CD4-positive, alpha-beta memory T cell (primary cell): ENCODE data around the gene SDHAF3. TPM values are rescaled to one million over a fixed set of nuclear protein-coding genes. Genes with fewer than 3 reads are reported as not detected.

Experiments used
- CTCF ChIA-PET: fragments of 350-600 bp; sonication (Branson Sonifier 250); formaldehyde crosslinking; loops from one replicate; lab custom pipeline; 2021; ENCODE audit warnings: inconsistent platforms; ENCODE audit not compliant: partially characterized antibody; lab: Charles Lee
- POLR2A ChIA-PET: fragments of 350-600 bp; sonication (Branson Sonifier 250); formaldehyde crosslinking; loops from one replicate; lab custom pipeline; 2021; ENCODE audit not compliant: partially characterized antibody; lab: Charles Lee
- DNase-seq, 5 donors: peaks; one replicate each; pipeline versions ENCODE4 v3.0.0 to v3.0.0-alpha.2; 2020 to 2022; ENCODE audit warnings: mixed read lengths in 1 of 5
- H3K27ac ChIP-seq: one replicate; pipeline ENCODE4 v1.7.0; 2013; ENCODE audit warnings: low read depth, low read length
- H3K27me3 ChIP-seq: 2 replicates; pipeline ENCODE4 v1.7.0; 2013; ENCODE audit warnings: mild to moderate bottlenecking, low read length, moderate library complexity; ENCODE audit not compliant: insufficient read depth
- H3K36me3 ChIP-seq: 2 replicates; pipeline ENCODE4 v1.7.0; 2013; ENCODE audit warnings: mild to moderate bottlenecking, low read length, moderate library complexity; ENCODE audit not compliant: insufficient read depth
- H3K4me1 ChIP-seq: 2 replicates; pipeline ENCODE4 v1.7.0; 2013; ENCODE audit warnings: mild to moderate bottlenecking, low read length, moderate library complexity; ENCODE audit not compliant: insufficient read depth
- H3K4me3 ChIP-seq, 2 donors: one replicate each; pipeline ENCODE4 v1.7.0; 2013; ENCODE audit warnings: low read length in 2 of 2, mild to moderate bottlenecking in 1 of 2
- H3K9me3 ChIP-seq, 2 donors: one replicate each; pipeline ENCODE4 v1.7.0; 2013; ENCODE audit warnings: low read length in 2 of 2, control low read depth in 1 of 2; ENCODE audit not compliant: control insufficient read depth in 1 of 2
- H3K27ac Mint-ChIP-seq, 7 donors: one replicate each; pipeline ENCODE4 v1.8.0; 2020 to 2021; ENCODE audit warnings: mixed read lengths in 7 of 7, mild to moderate bottlenecking in 6 of 7, inconsistent platforms in 3 of 7, moderate library complexity in 3 of 7
- H3K27me3 Mint-ChIP-seq, 2 donors: one replicate each; pipeline ENCODE4 v1.8.0; 2020 to 2021; ENCODE audit warnings: mixed read lengths in 2 of 2
- H3K36me3 Mint-ChIP-seq, 2 donors: one replicate each; pipeline ENCODE4 v1.8.0; 2020 to 2021; ENCODE audit warnings: mixed read lengths in 2 of 2, inconsistent platforms in 1 of 2, mild to moderate bottlenecking in 1 of 2
- H3K4me1 Mint-ChIP-seq, 4 donors: one replicate each; pipeline ENCODE4 v1.8.0; 2020 to 2021; ENCODE audit warnings: mixed read lengths in 4 of 4, mild to moderate bottlenecking in 1 of 4
- H3K4me3 Mint-ChIP-seq, 8 donors: one replicate each; pipeline ENCODE4 v1.8.0; 2020 to 2021; ENCODE audit warnings: mixed read lengths in 8 of 8, mild to moderate bottlenecking in 7 of 8, moderate library complexity in 6 of 8, inconsistent platforms in 3 of 8
- H3K9me3 Mint-ChIP-seq, 8 donors: one replicate each; pipeline ENCODE4 v1.8.0; 2020 to 2021; ENCODE audit warnings: mixed read lengths in 8 of 8, mild to moderate bottlenecking in 5 of 8, inconsistent platforms in 3 of 8, moderate library complexity in 1 of 8
- intact Hi-C: fragments of 100-400 bp; cut with micrococcal nuclease; formaldehyde crosslinking; loops from one replicate; pipeline ENCODE4 v1.15.1; 2023
- polyA plus RNA-seq, 2 donors: library from polyadenylated mRNA; unstranded; fragments of 300-500 nt; fragmentation: Illumina TruSeq; gene quantifications; one replicate each; pipeline ENCODE4 v1.2.3, GENCODE V29; 2021
- total RNA-seq, 2 experiments: library from RNA; stranded (reverse); gene quantifications; one replicate each; pipeline ENCODE4 v1.2.3, GENCODE V29; 2021

The SDHAF3 gene
- total and polyA plus RNA-seq, 4 experiments from 2014 or later, result 10.8 to 64.9 (median 25.9) TPM

DNA sequence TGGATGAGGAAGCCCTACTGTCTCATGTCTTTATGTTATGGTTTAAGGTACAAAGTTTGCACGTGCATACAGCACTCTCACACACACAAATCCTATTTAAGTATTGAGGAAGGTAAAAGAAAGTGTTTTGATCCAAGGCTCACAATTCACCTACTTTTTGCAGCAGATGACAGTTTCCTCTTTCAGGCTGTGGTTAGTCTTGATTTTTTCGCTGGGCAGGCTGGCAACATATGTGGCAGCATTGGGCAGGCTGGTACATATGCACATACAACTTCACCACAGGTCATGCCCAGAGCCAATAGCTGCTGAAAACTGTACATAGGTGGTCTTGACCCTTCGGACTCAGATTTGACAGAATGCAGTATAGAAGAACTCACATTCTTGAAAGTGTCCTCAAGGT is 29.1 kb upstream of the SDHAF3 start:
- H3K36me3 ChIP-seq, result no peaks in the 10 kb centered on the region
- H3K4me1 ChIP-seq, result no peaks in the 10 kb centered on the region
- Mint-ChIP-seq H3K4me3 (no peak overlapping the region), H3K36me3 (no peaks in the 10 kb centered on the region), H3K27me3 (peaks cover 25 to 27% of the 10 kb centered on the region in 2 donors), H3K9me3 (peaks cover 0 to 3% (median 0%) of the 10 kb centered on the region in 8 donors), H3K4me1 (no peaks in the 10 kb centered on the region), H3K27ac (no peak overlapping the region)
- peaks cover 12% of the 10 kb centered on the region for H3K27me3 ChIP-seq
- ChIA-PET POLR2A (no interaction called here), CTCF (no interaction called here)
- intact Hi-C loops, result no loop called here
- no peak overlapping the region for H3K4me3 ChIP-seq
- no peaks in the 10 kb centered on the region for H3K9me3 ChIP-seq
- DNase-seq, result no peak
- no peak overlapping the region for H3K27ac ChIP-seq

DNA sequence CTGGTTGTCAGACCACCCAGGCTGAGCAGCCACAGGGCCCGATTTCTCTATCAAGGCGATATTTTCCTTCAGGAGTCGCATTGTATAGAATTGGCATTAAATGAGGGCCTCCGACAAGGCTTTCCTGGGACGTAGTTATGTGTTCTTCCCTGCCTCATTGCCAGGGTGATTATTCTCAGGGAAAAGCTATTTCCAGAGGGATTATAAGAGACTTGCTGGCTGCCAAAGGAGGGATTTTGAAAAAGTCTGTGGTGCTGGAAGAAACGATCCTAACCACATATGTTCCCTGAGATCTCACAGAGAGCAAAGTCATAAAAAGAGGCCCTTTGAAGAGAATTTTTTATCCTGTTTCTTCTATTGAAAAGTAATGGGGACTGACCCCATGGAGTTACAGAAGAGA is 27.7 kb upstream of the SDHAF3 start:
- Mint-ChIP-seq H3K4me3 (no peak overlapping the region), H3K9me3 (peaks cover 0 to 2% (median 0%) of the 10 kb centered on the region in 8 donors), H3K4me1 (no peaks in the 10 kb centered on the region), H3K27ac (no peak overlapping the region), H3K27me3 (peaks cover 23 to 26% of the 10 kb centered on the region in 2 donors), H3K36me3 (no peaks in the 10 kb centered on the region)
- ChIA-PET CTCF (no interaction called here), POLR2A (no interaction called here)
- Histone ChIP-seq H3K36me3 (no peaks in the 10 kb centered on the region), H3K27ac (no peak overlapping the region), H3K4me1 (no peaks in the 10 kb centered on the region), H3K9me3 (no peaks in the 10 kb centered on the region), H3K4me3 (no peak overlapping the region), H3K27me3 (peaks cover 12% of the 10 kb centered on the region)
- intact Hi-C loops, result no loop called here
- DNase-seq, result no peak

DNA sequence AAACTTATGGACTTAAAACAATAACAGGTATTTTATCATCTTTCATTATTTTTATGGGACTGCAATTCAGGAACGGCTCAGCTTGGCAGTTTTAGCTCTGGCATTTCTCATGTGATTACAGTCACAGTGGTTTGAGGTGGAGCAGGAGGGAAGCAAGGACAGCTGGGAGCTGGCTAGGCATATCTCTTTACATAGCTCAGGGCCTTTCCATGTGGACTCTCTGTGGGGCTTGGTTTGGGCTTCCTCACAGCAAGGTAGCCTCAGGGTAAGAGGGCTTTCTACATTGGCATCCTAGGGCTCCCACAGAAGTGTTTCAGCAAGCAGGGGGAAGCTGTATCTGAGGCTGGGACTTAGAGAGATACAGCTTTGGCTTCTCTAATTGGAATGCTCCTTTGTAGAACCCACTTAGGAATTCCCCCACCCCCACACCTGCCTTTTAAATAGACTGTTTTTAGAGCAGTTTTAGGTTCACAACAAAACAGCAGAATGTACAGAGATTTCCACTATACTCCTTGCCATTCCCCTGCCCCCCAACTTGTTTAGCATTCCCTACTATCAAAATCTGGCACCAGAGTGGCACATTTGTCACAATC is 26.6 kb upstream of the SDHAF3 start:
- Mint-ChIP-seq H3K4me1 (no peaks in the 10 kb centered on the region), H3K4me3 (no peak overlapping the region), H3K9me3 (no peaks in the 10 kb centered on the region), H3K27ac (no peak overlapping the region), H3K36me3 (no peaks in the 10 kb centered on the region), H3K27me3 (peaks cover 19 to 25% of the 10 kb centered on the region in 2 donors)
- CTCF ChIA-PET, result interaction anchor here (1.0 kb wide), 1 partner anchor 15 kb away, joined by 3 read pairs; no protein-coding TSS in a partner anchor
- intact Hi-C loops, result no loop called here
- Histone ChIP-seq H3K36me3 (no peaks in the 10 kb centered on the region), H3K4me3 (no peak overlapping the region), H3K9me3 (no peaks in the 10 kb centered on the region), H3K27me3 (peaks cover 12% of the 10 kb centered on the region), H3K4me1 (no peaks in the 10 kb centered on the region), H3K27ac (no peak overlapping the region)
- DNase-seq, result no peak
- POLR2A ChIA-PET, result no interaction called here

DNA sequence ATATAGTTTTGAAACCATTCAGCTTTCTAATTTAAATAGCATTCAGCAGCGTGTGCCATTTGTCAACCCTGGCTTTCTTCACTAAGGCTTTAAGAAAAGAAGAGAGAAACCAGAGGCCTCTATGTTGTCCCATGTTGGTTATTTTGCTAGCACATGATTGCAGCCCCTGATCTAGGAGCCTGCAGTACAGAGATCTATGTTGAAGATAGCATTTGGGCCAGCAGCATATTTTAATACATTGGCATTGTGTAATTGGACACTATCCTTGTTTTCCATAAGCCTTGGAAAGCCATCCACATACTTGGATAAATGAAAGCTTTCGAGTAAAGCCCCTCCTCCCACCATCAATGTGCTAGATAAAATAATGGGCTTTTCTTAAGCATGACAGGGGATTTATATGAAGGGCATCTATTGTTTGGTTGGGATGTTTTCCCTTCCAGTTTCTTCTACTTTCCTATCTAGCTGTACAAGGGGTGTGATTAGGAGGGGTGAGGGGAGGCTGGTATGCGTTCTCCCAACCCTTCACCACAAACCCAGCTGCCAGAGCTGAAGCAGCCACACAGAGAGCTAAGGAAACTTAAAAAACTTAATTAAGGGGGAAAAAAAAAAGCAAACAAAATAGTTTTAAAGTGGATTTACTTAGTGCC is 23.1 kb upstream of the SDHAF3 start:
- Mint-ChIP-seq H3K4me3 (no peak overlapping the region), H3K36me3 (no peaks in the 10 kb centered on the region), H3K9me3 (no peaks in the 10 kb centered on the region), H3K4me1 (no peaks in the 10 kb centered on the region), H3K27me3 (peaks cover 13 to 19% of the 10 kb centered on the region in 2 donors), H3K27ac (no peak overlapping the region)
- Histone ChIP-seq H3K4me1 (no peaks in the 10 kb centered on the region), H3K9me3 (no peaks in the 10 kb centered on the region), H3K27ac (no peak overlapping the region), H3K4me3 (no peak overlapping the region), H3K27me3 (peaks cover 12% of the 10 kb centered on the region), H3K36me3 (no peaks in the 10 kb centered on the region)
- CTCF ChIA-PET, result no interaction called here
- intact Hi-C loops, result no loop called here
- DNase-seq, result no peak
- POLR2A ChIA-PET, result no interaction called here

DNA sequence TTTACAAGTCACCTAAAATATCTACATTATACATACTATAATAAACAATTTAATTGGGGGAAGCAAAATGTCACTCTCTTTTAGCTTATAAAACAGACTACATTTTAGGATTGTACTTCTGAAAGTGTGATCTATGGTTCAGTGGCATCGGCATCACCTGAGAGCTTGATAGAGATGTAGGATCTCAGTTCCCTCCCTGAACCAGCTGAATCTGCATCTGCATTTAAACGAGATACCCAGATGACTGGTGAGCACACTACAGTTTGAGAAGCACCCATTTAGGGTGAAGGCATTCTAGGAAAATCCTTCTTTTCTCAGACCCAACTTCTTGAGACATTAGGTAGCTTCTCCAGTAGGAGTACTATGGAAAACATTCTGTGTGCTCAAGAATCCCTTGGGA is 21.5 kb upstream of the SDHAF3 start:
- H3K27me3 ChIP-seq, result peaks cover 5% of the 10 kb centered on the region
- H3K4me3 ChIP-seq, result no peak overlapping the region
- H3K4me3 Mint-ChIP-seq, result no peak overlapping the region
- no peak overlapping the region for H3K27ac ChIP-seq
- no peak overlapping the region for H3K27ac Mint-ChIP-seq
- H3K36me3 ChIP-seq, result no peaks in the 10 kb centered on the region
- H3K9me3 Mint-ChIP-seq, result no peaks in the 10 kb centered on the region
- intact Hi-C loops, result no loop called here
- no peak for DNase-seq
- ChIA-PET CTCF (interaction anchor here (0.7 to 1.2 kb wide), 3 partner anchors 8 to 32 kb away, joined by 3 to 4 read pairs (median 3); partner anchors contain the start of gene SDHAF3), POLR2A (no interaction called here)
- H3K4me1 ChIP-seq, result no peaks in the 10 kb centered on the region
- no peaks in the 10 kb centered on the region for H3K4me1 Mint-ChIP-seq
- no peaks in the 10 kb centered on the region for H3K36me3 Mint-ChIP-seq
- H3K27me3 Mint-ChIP-seq, result peaks cover 23 to 27% of the 10 kb centered on the region in 2 donors
- H3K9me3 ChIP-seq, result no peaks in the 10 kb centered on the region

DNA sequence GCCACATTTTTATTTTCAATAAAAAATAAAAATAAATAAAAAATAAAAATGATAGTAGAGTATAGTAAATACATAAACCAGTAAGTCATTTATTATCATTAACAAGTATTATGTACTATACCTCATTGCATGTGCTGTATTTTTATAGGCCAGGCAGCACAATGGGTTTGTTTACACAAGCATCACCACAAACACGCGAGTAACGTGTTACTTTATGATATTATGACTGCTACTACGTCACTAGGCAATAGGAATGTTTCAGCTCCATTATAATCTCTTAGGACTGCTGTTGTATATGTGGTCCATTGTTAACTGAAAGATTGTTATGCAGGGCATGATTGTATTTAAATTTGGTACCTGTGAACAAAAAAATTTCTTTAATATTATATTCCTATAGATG is 20.8 kb upstream of the SDHAF3 start:
- Mint-ChIP-seq H3K27ac (no peak overlapping the region), H3K27me3 (peaks cover 18 to 23% of the 10 kb centered on the region in 2 donors), H3K36me3 (no peaks in the 10 kb centered on the region), H3K4me1 (no peaks in the 10 kb centered on the region), H3K9me3 (no peaks in the 10 kb centered on the region), H3K4me3 (no peak overlapping the region)
- H3K4me1 ChIP-seq, result no peaks in the 10 kb centered on the region
- DNase-seq, result no peak
- H3K27me3 ChIP-seq, result peaks cover 4% of the 10 kb centered on the region
- no peaks in the 10 kb centered on the region for H3K9me3 ChIP-seq
- H3K27ac ChIP-seq, result no peak overlapping the region
- intact Hi-C loops, result no loop called here
- ChIA-PET POLR2A (no interaction called here), CTCF (interaction anchor here (1.1 kb wide), 1 partner anchor 20 kb away, joined by 3 read pairs; the partner anchor contains the start of gene SDHAF3)
- H3K4me3 ChIP-seq, result no peak overlapping the region
- no peaks in the 10 kb centered on the region for H3K36me3 ChIP-seq

DNA sequence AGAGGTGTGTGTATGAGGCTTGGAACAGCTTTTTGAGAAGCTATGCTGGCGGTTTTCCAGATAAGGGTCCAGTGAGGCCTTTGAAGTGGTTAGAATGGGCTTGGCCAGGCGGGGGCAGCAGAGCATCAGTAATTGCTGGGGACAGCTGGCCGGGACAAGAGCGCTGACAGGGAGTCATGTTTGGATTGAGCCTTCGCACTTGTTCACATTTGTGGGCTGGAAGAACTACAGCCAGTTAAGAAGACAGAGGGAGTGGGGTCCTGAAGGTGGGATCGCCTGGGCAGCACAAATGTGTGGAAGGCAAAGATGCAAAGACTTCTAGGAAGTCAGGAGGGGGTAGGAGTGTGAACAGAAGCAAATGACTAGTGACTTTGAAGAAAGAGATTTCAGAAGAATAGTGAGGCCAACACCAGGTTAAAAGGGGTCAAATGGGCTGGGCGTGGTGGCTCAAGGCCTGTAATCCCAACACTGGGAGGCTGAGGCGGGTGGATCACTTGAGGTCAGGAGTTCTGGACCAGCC is 12.7 kb upstream of the SDHAF3 start:
- no peaks in the 10 kb centered on the region for H3K36me3 Mint-ChIP-seq
- Histone ChIP-seq H3K27me3 (no peaks in the 10 kb centered on the region), H3K27ac (no peak overlapping the region), H3K36me3 (no peaks in the 10 kb centered on the region), H3K9me3 (no peaks in the 10 kb centered on the region), H3K4me3 (no peak overlapping the region), H3K4me1 (no peaks in the 10 kb centered on the region)
- peak; percentile 27 to 59 (median 50) for DNase-seq
- H3K4me1 Mint-ChIP-seq, result no peaks in the 10 kb centered on the region
- intact Hi-C loops, result loop anchor here (1.0 to 2.0 kb wide), 2 partner anchors 75 to 740 kb away; no protein-coding TSS in a partner anchor
- no peak overlapping the region for H3K27ac Mint-ChIP-seq
- ChIA-PET POLR2A (interaction anchor here (0.9 kb wide), 1 partner anchor 13 kb away, joined by 3 read pairs; no protein-coding TSS in a partner anchor), CTCF (interaction anchor here (0.8 to 3.4 kb wide), 13 partner anchors 9 to 732 kb away, joined by 3 to 13 read pairs (median 5); partner anchors contain the start of gene SDHAF3)
- no peak overlapping the region for H3K4me3 Mint-ChIP-seq
- H3K9me3 Mint-ChIP-seq, result peaks cover 0 to 4% (median 0%) of the 10 kb centered on the region in 8 donors
- H3K27me3 Mint-ChIP-seq, result peaks cover 15 to 22% of the 10 kb centered on the region in 2 donors
